Esophagus squamous epithelium (tissue), 4 donors: Measurements from ENCODE around the gene DLG2.

Source experiments
- CTCF ChIP-seq, 6 experiments: fragments of 450-650 bp in 4 of 6; fragments of 200-600 bp in 2 of 6; sonication (generic) in 2 of 6; IDR thresholded peaks; one replicate each; pipeline ENCODE4 v1.5.1; 2016 to 2019; ENCODE audit warnings: antibody characterized with exemption in 6 of 6, mild to moderate bottlenecking in 4 of 6, moderate library complexity in 4 of 6
- POLR2A ChIP-seq, 4 donors: fragments of 450-650 bp; IDR thresholded peaks; one replicate each; pipeline ENCODE4 v1.6.1; 2017; ENCODE audit warnings: antibody characterized with exemption in 4 of 4, mild to moderate bottlenecking in 4 of 4, moderate library complexity in 3 of 4

- no peak for TF ChIP-seq CTCF (IDR thresholded peaks at IDR 0.05)
- no peak for TF ChIP-seq POLR2A (IDR thresholded peaks at IDR 0.05)
Observed at GRCh38 chr11:83611600-83611999, 2015.5 kb downstream of the DLG2 start.
